Stimulated activated CD4-positive, alpha-beta T cell treated with anti-CD3 and anti-CD28 coated beads, Interleukin-1b, Interleukin-23, amount 100 ng/mL, for 48 hours (primary cell): ENCODE results near the gene S100A3.
A peak's percentile ranks its signal among the peaks of the same experiment; 100 is the strongest.
"Not testable (repeated sequence)": the region's sequence is repeated elsewhere in the genome, so short reads cannot be mapped to it uniquely, and the experiment has no call there.

Experiments used
- DNase-seq: peaks from one replicate; pipeline ENCODE4 v3.0.0-alpha.2; 2020

S100A3 gene

DNA sequence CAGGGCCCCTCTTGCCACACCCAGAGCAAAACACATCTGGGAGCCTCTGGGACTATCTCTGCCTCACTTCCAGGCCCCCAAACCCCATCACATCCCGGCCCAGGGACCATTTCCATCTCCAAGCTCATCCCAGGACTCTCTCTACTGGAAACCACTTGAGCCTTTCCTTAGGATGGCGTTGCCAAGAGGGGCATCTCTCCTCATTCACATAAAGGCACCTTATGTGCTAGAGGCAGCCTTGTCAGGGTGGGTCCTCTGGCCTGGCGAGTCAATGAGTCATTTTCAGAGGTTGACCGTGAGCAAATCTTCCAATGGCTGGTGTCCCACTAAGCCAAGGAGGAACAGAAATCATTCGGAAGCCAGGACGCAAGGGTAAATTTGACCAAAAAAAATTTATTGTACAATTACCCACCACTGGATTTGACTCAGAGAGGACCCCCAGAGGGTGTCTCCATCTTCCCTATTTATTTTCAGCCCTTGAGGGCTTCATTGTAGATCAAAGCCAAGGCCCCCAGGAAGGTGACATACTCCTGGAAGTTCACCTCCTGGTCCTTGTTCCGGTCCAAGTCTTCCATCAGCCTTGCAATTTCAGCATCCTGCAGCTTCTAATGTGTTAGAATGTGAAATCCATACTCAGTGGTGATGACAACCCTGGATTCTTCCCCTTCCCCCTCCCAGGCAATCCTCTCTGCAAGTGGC lies 14.7 kb downstream of the S100A3 start:
- DNase-seq: no peak

DNA sequence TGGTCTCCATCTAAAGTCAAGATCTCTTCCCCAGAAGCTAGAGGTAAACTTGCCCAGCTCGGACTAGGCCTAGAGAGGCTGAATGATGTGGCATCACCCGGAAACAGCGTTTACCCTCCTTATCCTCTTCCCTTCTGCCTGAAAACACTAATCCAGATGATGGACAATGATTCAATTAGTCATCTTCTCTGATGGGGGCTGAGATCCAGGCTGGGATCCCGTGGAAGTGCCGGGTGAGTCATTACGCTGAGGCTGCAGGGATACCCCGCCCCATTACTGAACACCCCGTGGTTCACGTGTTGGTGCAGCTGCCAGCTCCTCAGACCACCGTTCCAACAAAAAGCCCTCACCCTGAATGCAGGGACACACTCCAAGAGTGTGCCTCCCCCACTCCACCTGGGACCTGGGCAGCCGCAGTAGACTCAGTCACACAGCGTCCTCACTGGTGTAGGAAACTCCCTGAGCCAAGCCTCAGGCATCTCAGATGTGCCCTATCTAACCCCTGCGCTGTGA lies 15.3 kb downstream of the S100A3 start:
- no peak for DNase-seq

DNA sequence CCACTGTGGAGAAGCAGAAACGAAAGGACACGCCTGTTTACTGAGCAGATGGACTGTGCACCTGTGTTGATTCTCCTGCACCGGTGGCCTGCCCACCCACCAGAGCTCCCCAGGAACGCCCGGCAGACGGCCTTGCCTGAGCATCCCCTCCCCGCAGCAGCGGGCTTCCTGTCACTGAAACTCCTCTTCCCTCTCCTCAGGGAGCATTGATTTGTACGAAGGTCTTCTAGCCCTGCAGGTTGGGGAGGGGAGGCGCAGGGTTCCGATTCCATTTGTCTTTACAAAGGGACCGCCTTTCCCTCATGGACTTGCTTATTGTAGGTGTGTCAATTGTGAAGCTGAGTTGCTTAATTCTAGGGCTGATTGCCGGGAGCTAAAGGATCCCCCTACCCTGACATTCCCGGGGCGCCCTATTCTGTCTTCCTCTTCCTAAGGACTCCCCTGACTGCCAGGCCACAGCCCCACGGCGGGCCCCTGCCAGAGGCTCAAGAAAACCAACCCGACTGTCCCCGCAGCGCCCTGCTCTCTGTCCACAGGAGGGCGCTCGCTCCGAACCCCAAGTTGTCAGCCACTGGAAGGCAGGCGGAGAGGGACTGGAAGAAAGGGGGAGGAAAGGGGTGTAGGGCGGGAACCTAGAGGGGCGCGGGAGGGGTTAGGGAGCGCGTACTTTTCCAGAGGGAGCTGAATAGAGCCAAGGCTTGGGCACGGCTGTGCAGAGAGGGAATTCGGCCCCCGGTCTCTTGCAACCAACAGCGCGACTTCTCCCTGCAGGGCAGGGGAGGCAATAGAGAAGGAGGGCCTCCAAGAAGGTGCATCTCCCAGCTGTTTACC lies 16.1 kb downstream of the S100A3 start:
- peak; percentile 79 for DNase-seq

DNA sequence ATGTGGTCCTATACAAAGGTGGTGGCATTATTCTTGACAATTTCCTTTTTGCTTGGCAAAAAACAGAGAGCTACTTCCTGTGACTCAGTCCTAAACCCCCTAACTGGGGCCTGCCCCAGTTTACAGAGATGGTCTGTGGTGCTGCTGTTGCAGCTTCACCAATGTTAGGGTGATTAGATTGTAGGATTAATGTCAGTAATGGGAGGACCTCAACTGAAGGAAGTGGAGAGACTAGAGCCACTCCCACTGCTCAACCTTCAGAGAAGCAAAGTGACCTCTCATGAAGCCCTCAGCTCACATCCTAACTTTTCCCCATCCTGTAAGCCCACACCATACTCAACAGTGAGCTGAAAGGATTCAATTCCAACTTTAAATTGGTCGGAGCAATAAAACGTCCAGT lies 16.9 kb downstream of the S100A3 start:
- peak; percentile 50 for DNase-seq

DNA sequence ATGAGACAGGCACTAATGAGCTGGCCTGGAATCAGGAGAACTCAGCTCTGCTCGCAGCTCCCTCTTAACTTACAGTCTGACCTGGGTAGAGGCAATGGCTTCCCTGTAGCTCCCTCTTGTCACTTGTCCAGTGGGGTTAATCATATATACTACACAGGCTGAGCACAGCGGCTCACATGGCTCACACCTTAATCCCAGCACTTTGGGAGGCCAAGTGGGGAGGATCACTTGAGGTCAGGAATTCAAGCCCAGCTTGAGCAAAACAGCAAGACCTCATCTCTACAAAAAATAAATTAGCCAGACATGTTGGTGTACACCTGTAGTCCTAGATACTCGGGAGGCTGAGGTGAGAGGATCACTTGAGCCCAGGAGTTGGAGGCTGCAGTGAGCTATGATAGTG lies 17.4 kb downstream of the S100A3 start:
- DNase-seq: no peak

DNA sequence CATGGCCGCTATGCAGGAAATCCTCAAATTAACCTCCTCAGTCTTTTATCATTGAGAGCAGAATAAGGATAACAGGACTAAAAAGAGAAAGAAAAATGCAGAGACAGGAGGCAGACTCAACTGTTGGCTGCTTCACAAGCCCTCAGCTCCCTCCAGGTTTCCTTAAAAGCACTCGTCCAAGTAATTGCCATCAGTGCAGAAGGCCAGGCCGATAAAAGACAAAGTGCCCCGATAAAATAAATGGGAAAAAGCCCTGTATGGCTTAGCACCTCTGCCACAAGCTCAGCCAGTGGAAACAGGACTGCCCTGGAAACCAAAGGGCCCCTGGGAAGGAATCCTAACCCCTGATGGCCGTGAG lies 21.4 kb downstream of the S100A3 start:
- DNase-seq: no peak

DNA sequence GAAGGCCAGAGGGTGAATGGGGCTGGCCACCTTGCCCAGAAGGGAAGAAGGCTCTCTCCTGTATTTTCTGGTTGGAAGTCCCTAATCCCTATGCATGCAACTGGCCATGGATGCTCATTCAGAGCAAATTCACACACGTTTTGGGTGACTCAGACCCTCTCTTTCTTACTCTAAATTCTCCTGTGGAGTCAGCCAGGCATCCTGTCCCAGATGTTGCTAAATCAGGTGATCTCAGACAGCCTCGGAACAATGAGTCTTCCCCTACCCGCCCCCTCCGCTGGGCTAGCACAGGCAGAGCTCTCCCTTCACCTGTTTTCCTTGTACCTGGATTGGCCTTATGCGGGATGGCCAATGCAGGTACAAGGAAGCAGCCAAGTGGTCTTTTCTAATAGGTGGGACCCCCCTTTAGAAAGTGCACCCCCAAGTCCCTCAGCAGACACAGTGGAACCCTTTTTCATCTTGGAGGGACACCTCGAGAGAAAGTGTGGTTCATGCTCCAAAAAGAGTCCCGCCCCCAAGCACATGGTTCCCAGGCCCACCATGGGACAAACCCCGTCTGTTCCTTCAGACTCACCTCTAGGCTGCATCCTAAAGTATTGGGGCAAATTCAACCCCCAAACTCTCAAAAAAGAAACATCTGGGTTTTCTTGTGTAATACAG lies 21.9 kb downstream of the S100A3 start:
- DNase-seq: no peak

DNA sequence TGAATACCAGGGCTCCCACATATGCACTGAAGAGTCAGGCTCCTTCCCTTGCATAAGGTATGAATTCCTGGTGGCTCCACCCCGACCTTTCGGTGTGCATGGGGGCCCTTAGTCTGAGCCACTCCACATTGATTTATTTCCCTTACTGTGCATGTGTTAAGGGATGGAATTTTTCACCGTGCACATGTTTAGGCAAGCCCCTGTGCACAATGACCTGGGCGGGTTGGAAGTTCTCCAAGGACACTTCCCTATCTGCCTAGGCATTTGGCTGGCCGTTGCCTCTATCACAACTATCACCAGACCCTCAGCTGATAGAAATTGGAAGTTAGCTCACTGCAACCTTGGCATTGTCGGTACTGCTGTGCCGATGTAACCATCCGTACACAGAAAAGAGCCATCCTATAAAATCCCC lies 22.9 kb downstream of the S100A3 start:
- DNase-seq: no peak

DNA sequence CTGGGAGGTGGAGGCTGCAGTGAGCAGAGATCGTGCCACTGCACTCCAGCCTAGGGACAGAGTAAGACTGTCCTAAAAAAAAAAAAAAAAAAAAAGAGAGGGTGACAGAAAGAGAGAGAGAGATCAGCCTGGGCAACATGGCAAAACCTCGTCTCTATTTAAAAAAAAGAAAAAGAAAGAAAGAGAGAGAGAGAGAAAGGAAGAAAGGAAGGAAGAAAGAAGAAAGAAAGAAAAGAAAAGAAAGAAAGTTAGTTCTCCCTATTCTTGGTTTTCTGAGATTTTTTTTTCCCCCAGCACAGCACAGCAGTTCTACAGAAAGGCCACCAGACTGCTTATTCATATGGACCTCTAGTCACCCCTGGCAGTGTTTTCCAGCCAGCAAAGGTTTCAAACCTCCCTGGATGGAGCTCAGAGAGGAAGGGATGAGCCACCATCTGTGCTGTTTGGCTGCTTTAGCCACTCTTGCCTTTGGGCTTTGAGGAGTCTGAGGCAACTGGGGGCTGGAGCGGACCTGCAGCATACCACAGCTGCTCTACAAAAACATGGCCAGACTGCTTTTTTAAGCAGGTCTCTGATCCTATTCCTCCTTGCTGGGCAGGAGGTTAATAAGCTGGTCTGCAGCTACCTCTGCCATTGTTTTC lies 23.9 kb downstream of the S100A3 start:
- DNase-seq: no peak

DNA sequence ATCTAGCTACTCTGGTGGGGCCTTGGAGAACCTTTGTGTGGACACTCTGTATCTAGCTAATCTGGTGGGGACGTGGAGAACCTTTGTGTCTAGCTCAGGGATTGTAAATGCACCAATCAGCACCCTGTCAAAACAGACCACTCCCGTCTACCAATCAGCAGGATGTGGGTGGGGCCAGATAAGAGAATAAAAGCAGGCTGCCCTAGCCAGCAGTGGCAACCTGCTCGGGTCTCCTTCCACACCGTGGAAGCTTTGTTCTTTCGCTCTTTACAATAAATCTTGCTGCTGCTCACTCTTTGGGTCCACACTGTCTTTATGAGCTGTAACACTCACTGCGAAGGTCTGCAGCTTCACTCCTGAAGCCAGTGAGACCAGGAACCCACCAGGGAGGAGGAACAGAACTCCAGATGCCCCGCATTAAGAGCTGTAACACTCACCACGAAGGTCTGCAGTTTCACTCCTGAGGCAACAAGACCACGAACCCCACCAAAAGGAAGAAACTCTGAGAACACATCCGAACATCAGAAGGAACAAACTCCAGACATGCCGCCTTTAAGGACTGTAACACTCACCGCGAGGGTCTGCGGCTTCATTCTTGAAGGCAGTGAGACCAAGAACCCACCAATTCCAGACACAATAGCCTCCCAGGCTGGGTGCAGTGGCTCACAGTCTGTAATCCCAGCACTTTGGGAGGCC lies 26.6 kb downstream of the S100A3 start:
- DNase-seq: not testable (repeated sequence)

DNA sequence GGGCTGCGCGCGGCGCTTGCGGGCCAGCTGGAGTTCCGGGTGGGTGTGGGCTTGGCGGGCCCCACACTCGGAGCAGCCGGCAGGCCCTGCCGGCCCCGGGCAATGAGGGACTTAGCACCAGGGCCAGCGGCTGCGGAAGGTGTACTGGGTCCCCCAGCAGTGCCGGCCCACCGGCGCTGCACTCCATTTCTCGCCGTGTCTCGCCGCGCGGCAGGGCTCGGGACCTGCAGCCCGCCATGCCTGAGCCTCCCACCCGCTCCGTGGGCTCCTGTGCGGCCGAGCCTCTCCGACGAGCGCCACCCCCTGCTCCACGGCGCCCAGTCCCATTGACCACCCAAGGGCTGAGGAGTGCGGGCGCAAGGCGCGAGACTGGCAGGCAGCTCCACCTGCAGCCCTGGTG lies 27.2 kb downstream of the S100A3 start:
- not testable (repeated sequence) for DNase-seq

DNA sequence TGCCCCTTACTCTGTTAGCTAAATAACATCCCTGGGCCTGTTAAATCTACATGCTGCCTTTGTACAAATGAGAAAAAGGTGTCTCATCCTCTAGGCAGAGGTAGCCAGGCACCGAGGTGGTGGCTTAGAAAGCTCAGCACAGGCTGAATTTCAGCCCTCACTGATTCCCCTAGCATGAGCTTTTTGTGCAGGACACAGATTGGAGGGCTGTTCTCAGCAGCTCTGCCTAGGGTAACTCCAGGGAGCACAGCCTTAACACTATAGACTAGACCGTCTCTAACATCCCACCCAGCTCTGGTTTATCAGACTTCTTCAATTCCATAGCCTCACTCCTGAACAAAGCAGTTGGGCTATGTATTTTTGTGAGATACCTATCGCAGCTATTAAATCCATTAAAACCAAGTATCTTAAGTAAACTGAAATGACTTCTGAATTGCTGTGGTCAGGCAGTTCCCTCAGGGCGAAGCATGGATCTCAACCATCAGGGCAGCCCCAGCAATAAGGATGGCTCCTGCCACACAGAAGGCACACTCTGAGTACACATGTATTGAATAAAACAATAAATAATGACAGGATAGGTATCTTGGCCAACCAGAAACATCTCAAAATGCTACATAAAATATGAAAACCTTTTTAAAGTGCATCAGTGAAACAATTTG lies 28.1 kb downstream of the S100A3 start:
- no peak for DNase-seq

DNA sequence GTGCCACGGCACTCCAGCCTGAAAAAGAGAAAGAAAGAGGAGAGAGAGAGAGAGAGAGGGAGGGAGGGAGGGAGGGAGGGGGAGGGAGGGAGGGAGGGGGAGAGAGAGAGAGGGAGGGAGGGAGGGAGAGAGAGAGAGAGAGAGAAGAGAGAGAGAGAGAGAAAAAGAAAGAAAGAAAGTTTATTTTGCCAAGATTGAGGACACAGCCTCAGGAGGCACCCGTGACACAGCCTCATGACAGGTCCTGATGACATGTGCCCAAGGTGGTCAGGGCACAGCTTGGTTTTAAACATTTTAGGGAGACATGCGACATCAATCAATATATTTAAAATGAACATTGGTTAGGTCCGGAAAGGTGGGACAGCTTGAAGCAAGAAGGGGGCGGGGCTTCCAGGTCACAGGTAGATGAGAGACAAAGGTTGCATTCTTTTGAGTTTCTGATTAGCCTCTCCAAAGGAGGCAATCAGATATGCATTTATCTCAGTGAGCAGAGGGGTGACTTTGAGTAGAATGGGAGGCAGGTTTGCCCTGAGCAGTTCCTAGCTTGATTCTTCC lies 28.8 kb downstream of the S100A3 start:
- DNase-seq: not testable (repeated sequence)

DNA sequence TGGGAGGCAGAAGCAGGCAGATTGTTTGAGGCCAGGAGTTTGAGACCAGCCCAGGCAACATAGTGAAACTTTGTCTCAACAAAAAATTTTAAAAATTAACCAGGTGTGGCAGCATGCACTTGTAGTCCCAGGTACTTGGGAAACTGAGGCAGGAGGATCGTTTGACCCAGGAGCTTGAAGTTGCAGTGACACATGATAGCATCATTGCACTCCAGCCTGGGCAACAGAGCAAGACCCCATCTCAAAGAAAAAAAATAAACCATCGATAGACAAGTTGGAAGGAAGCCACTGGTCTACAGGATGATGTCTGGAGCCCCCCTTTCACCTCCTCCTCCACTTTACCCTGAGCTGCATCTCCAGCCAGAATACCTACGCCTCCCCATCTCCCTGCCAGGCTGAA lies 29.8 kb downstream of the S100A3 start:
- no peak for DNase-seq

DNA sequence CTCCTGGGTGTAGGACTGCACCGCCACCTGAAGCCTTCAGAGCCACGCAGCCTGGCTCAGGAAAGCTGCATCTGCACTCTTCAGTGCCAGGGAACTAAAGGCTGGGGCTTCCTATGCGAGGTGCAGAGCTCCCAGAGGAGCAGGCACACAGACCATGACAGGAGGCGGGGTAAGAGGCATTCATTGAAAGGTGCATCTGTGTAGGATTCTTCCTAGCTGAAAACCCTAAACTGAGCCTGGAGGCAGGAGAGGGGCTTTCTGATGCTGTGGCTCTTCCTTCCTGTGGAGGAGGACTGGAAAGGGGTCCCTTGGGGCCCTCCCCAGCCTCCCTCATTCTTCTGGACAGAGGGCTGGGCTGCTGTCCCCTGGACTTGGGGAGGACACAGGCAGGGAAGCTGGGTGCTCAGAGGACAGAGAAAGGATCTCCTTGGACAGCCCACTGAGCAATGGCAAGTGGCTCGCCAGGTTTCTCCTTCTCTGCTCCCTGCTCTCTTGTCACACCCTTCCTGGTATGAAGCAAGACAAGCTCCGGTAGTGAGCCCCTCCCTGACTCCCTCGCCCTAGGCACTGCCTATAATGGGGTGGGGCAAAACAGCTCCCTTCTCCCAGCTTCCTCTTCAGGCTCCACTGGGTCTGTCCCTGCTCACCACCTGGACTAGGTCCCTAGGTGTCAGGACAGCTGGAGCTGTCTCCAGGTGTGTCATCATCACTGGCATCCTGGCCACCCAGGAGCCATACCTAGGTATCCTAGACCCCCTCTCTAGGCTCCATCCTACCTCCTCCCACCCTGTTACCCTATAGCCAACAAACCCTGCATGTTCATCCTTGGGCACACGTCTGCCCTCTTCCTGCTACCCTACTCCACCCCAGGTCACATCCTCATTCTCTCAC lies 33.3 kb downstream of the S100A3 start:
- DNase-seq: no peak

DNA sequence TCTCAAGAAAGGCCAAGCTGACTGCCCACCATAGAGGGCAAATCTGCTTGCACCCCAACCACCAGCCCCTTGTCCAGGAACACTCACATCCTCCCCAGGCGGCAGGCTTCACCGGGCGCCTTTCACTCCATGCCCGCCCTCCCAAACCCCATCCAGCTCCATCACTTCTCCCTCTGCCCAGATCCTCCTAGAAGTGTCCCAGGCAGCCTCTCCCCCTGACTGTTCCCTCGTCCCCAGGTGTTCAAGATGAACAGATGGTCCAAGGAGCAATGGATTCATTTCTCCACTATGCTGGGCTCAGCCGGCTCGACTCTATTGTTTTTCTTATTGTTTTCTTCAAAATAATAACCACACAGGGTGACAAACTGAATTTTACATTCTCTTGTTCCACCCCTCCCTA lies 35.4 kb downstream of the S100A3 start:
- DNase-seq: no peak

DNA sequence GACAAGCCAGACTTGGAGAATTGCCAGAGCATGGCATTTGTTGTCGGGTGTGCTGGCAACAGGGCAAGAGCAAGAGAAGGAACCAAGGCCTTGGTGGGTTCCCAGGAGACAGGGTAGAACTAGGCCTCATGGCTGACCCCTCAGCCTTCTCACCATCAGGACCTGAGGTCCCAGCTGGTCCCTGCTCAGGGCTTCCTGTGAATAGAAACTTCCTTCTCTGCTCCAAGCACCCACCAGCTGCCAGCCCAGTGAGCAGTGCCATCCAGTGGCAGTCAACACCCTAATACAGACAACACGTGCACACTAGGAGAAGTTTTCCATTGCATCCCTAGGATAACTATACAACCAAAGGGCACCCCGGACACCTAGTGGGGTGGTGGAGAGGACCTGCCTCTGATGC lies 36.0 kb downstream of the S100A3 start:
- DNase-seq: no peak

DNA sequence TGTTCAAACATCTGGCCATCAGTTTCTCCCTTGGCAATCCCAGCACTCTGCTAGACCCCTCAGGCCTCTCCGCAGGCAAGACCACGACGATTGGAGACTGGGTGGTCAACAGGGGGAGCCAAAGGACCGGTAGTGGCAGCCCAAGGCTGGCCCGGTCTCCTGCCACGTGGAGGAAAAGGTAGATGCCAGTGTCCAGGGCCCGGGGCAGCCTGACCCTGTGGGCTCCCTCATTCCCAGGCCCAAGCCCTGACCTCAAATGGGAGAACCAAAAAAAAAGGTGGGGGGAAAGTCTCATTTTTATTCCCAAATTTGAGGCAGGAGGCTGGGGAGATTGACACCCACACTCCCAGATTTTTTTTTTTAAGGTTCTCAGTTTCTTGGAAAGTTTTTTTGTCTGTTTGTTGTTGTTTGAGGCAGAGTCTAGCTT lies 38.1 kb downstream of the S100A3 start:
- DNase-seq: peak; percentile 78

DNA sequence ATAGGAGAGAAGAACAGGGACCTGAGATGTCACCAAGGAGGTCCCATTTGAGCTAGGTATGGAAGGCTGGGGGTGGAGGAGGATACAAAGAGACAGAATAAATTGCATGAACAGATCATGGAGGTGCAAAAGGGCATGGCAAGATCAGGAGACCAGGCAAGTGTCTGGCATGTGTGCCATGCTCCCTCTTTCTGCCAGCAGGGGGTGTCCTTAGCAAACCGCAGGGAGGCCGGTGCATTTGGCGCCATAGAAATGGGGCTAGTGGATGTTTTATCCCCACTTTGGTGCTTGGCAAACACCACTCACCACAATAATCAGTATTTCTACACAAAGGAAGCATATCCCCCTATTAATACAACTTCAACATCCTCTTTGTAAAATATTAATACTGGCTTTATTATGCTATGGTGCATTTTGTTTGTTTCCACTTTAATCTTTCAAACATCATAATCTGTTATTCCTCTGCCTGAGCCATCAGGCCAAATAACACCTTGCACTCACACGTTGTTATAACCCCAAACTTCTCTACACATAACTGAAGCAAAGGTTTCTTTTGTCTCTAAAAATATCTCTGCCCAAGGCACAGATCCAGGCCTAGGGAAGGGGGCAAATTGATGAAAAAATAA lies 39.2 kb downstream of the S100A3 start:
- DNase-seq: peak; percentile 74

DNA sequence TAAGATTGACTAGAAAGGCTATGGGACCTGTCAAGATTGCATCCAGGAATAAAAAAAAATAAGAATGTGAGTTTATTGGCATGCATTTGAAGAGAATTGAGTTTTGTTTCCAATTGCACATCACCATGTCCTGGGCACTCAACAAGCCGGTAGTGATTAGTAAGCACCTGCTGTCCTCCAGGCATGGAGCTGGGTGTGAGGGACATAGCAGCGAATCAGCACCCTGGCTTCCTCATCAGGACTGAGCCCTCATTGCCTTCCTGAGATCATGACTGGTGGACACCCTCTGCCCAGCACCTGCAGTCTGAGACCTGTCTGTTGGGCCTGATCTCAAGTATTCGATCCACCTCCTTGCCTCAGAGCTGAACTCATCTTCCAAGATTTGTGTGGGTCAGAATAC lies 40.0 kb downstream of the S100A3 start:
- no peak for DNase-seq
